ENCODE measurements around the gene PCBP4.
"Not testable (repeated sequence)": the region's sequence is repeated elsewhere in the genome, so short reads cannot be mapped to it uniquely, and the experiment has no call there.

PCBP4 gene

GRCh38 chr3:51937611-51938450, 29.4 kb downstream of the PCBP4 start:
- no peak for DNase-seq

- DNase-seq = no peak
Measured at GRCh38 chr3:51937014-51937413, 30.2 kb downstream of the PCBP4 start.

- DNase-seq = no peak
Measured at GRCh38 chr3:51935886-51936755, 31.1 kb downstream of the PCBP4 start.

DNA sequence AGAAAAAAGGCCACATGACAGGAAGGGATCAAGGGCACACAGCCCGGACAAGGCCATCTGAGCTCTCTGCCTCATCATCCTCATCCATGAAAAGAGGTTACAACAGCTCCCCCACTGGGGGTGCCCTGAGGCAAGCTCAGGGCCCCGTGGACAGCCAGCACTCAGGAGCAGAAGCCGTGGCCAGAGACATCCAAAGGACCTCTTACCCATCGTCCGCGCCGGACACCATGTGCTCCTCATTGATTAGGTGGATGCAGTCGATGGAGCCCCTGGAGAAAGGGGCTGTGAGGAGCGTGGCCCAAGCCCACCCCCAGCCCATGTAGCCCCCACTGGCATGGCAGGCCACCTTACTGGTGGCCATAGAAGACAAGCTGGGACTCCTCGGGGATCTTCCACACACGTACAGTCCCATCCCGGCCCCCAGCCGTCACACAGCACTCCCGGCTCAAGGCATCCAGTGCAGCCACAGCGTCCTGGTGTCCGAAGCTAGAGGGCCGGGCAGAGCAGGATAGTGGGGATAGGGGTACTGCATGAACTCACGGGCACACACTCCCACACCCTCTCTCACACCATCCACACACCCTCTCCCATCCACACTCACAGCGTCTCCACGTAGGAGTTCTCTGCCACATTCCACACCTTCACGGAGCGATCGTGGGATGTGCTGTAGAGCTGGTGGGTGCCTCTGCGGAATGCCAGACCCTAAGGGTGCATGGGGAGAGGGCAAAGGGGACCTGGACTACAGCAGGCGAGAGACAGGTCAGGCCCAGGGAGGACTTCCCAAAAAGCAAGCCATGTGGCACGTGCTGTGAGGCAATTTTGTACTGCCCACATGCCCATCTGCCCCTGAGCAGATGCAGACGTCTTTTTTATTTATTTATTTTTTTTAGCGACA, 32.0 kb downstream of the PCBP4 start:
- DNase-seq = no peak

GRCh38 chr3:51934139-51934850, 33.0 kb downstream of the PCBP4 start:
- no peak for DNase-seq

DNA sequence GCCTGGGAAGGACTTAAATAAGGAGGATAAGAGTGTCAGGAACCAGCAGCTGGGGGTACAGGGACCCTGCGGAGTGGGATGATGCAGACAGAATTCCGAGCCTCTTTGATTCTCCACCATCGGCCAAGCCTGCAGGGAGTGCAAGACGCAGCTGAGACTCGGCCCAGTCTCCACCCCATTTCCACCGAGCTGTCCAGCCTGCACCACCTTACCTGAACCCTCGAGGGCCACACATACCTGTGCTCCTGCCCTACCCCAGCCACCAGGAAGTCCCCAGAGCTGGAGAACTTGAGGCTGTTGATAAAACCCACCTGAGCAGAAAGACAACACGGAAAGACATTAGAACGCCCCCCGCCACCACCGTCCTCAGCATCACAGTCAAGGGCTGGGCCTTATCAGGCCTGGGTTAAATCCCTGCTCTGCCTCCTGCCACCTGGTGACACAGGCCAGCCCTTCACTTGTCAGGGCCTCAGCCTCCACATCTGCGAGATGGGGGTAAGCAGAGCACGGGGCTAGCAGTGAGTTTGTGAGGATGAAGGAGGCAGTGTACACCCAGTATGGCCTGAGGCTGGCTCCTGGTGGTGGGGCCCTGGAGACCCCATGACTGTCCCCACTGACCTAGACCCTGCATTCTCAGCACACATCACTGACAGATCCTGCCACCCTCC, 33.6 kb downstream of the PCBP4 start:
- no peak for DNase-seq

DNA sequence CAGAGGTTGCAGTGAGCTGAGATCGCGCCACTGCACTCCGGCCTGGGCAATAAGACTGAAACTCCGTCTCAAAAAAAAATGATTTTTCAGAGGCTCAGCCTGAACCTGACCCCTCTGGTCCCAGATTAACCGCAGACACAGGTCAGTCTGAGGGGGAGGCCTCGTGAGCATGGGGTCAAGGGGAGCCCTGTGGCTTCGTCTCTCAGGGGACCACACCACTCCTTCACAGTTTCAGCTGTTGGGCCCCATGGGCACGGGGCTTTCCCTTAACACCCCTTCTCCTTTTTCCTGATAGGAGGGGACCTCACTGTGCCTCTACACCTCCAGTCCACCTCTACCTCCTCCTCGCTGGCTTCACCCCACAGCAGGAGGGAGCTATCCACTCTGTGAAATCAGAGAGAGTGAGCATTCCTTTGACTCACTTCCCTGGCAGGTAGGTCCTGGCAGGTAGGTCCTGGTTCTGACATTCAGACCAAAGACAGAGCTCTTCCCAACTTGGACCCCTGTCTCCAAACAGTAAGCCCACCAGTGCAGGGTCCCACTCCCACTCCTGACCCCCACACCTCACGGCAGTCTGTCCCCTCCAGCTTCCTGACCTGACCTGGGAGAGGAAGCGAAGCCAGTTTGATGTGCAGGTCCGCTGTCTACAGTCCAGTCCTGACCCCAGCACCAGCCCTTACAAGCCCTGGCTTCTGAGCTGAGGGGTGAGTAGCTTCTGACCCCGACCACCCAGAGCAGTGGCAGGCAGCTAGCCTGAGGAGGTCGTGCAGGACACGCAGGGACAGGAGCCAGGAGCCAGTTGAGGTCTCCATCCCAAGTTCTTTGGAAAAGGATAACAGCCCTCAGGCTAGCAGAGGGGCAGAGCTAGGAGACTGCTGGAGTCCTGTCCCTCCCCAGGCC, 34.5 kb downstream of the PCBP4 start:
- no peak for DNase-seq

- DNase-seq = no peak
Measured at GRCh38 chr3:51931756-51932155, 35.5 kb downstream of the PCBP4 start.

- no peak for DNase-seq
Measured at GRCh38 chr3:51930439-51930838, 36.8 kb downstream of the PCBP4 start.

DNA sequence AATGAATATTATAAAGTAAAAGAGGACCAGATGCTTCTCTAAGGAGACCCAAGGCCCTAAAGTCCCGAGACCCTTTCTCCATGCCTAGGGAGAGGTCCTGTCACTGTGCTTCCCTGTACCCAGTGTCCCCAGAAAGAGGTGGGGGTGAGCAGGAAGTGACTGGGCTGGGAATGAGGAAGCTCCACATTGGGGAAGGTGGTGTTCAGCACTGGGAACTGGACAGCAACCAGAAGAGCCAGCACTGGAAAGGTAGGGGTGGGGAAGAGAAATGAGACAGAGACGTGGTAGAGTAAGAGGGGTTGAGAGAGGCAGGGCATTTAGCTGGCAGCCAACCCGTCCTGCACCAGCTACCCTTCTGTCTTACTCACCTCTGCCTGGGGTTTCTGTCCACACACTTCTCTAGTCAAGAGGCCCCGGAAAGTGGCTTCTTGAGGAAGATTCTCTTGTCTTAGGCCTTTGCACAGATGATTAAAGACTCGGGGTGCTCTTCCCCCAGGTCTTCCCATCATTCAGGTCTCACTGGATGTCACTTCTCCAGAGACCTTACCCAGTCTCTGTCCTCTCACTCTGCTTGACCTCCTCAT, 37.7 kb downstream of the PCBP4 start:
- DNase-seq = peak; percentile 10 to 59

DNA sequence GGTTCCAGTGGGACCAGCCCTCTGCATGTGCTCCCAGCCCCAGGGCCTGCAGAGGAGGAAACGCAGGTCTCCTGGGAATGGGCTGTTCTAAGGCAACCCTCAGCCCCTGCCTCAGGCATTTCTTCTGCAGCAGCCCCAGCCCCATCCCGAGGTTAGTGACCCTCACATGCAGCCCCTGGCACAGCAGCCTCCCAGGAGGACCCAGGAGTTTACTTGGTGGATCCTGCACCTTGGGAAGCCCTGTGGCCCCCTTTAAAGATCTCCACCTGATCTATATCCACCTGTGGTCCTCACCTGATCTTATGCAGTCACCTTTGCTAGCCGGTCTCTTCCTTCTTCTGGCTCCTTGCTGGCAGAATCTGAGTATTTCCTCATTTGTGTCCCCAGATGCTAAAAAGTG, 38.3 kb downstream of the PCBP4 start:
- DNase-seq = not testable (repeated sequence)

DNA sequence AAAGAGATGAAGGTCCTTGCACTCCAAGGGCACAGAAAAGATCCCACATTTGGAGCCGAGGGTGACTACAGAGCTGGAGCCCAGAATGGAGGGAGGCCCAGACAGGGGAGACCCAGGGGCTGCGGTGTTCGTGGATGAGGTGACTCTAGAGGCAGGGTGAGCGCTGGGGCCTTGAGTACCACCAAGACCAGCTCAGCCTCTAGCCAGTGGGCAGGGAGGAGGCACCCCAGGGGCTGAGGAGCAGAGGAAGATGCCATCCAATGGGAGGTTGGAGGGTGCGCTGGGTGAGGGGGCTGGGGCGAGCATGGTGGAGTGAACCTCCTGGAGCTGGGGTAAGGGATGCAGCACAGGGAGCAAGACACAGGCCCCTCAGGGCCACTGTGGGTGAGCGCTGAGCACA, 38.8 kb downstream of the PCBP4 start:
- no peak for DNase-seq

- DNase-seq = no peak
Measured at GRCh38 chr3:51927061-51927977, 39.9 kb downstream of the PCBP4 start.

DNA sequence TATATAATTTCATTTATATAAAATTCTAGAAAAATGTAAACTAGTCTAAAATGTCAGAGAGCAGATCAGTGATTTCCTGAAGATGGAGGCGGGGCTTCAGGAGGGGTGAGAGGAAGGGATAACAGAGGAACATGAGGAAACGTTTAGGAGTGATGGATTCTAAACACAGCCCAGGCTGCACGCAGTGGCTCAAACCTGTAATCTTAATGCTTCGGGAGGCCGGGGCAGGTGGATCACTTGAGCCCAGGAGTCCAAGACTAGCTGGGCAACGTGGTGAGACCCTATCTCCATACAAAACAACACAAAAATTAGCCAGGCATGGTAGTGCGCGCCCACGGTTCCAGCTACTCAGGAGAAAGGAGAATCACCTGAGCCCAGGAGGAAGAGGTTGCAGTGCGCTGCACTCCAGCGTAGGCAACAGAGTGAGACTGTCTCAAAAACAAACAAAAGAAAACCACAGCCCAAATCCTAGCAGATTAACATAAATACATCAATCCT, 46.1 kb downstream of the PCBP4 start:
- no peak for DNase-seq

DNA sequence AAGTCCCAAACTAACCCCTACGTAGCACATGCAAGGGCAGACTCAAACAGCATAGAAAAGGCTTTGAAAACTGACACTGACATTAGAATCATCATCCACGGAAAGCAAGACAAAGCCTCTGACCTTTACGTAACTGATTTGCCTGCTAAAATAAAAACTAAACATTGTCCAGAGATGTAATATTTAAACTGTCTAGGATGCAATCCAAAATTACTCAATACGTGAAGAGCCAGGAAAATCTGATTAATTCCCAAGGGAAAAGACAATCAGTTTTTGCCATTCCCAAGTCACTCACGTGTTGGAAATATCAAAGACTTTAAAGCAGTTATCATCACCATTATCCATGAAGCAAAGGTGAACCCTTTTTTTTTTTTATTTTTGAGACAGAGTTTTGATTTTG, 50.8 kb downstream of the PCBP4 start:
- DNase-seq = no peak

GRCh38 chr3:51908026-51908425, 59.2 kb downstream of the PCBP4 start:
- DNase-seq = no peak

All from inflammatory macrophage (primary cell).